Trophoblast cell (in vitro differentiated cells and primary cell): ENCODE measurements around the gene STON2.

ENCODE experiments used
- DNase-seq, 2 donors: peaks; one replicate each; pipeline ENCODE4 v3.0.0-alpha.2; 2016
- H2AFZ ChIP-seq: 2 replicates; pipeline ENCODE4 v1.6.1; 2013; ENCODE audit warnings: low read length, moderate library complexity, mild to moderate bottlenecking; ENCODE audit not compliant: insufficient read depth, poor library complexity
- H2AK5ac ChIP-seq: 2 replicates; pipeline ENCODE4 v1.6.1; 2013; ENCODE audit warnings: mild to moderate bottlenecking, low read length
- H2BK120ac ChIP-seq: 2 replicates; pipeline ENCODE4 v1.6.1; 2013; ENCODE audit warnings: low read length, mild to moderate bottlenecking, moderate library complexity; ENCODE audit not compliant: insufficient read depth, poor library complexity
- H2BK12ac ChIP-seq: 2 replicates; pipeline ENCODE4 v1.6.1; 2013; ENCODE audit warnings: mild to moderate bottlenecking, low read length, moderate library complexity
- H2BK5ac ChIP-seq: 2 replicates; pipeline ENCODE4 v1.6.1; 2013; ENCODE audit warnings: low read length, low read depth, moderate library complexity, mild to moderate bottlenecking; ENCODE audit not compliant: poor library complexity
- H3K14ac ChIP-seq: 2 replicates; pipeline ENCODE4 v1.6.1; 2013; ENCODE audit warnings: mild to moderate bottlenecking, low read length
- H3K18ac ChIP-seq: 2 replicates; pipeline ENCODE4 v1.6.1; 2013; ENCODE audit warnings: mild to moderate bottlenecking, low read length
- H3K23ac ChIP-seq: 2 replicates; pipeline ENCODE4 v1.6.1; 2013; ENCODE audit warnings: low read length
- H3K27ac ChIP-seq: 2 replicates; pipeline ENCODE4 v1.5.1; 2013; ENCODE audit warnings: low read depth, mild to moderate bottlenecking, inconsistent platforms, low read length, moderate library complexity
- H3K27me3 ChIP-seq: 2 replicates; pipeline ENCODE4 v1.6.1; 2013; ENCODE audit warnings: inconsistent platforms, mild to moderate bottlenecking, low read length, moderate library complexity; ENCODE audit not compliant: insufficient read depth
- H3K36me3 ChIP-seq, 2 experiments: 1 replicate in 1 of 2; 2 replicates in 1 of 2; pipeline ENCODE4 v1.6.1; 2013; ENCODE audit warnings: low read length in 2 of 2, mild to moderate bottlenecking in 2 of 2, moderate library complexity in 1 of 2; ENCODE audit not compliant: insufficient read depth in 2 of 2, control insufficient read depth in 1 of 2
- H3K4ac ChIP-seq: 2 replicates; pipeline ENCODE4 v1.6.1; 2013; ENCODE audit warnings: low read depth, mild to moderate bottlenecking, low read length, moderate library complexity
- H3K4me1 ChIP-seq, 2 experiments: 1 replicate in 1 of 2; 2 replicates in 1 of 2; pipeline ENCODE4 v1.6.1; 2013; ENCODE audit warnings: low read length in 2 of 2, mild to moderate bottlenecking in 2 of 2, moderate library complexity in 1 of 2; ENCODE audit not compliant: insufficient read depth in 2 of 2, control insufficient read depth in 1 of 2
- H3K4me2 ChIP-seq: 2 replicates; pipeline ENCODE4 v1.6.1; 2013; ENCODE audit warnings: inconsistent platforms, mild to moderate bottlenecking, low read length, moderate library complexity
- H3K4me3 ChIP-seq: 2 replicates; pipeline ENCODE4 v1.5.1; 2013; ENCODE audit warnings: mild to moderate bottlenecking, low read depth, low read length, inconsistent platforms
- H3K79me1 ChIP-seq: one replicate; pipeline ENCODE4 v1.6.1; 2013; ENCODE audit warnings: low read length
- H3K79me2 ChIP-seq: 2 replicates; pipeline ENCODE4 v1.6.1; 2013; ENCODE audit warnings: low read length, mild to moderate bottlenecking; ENCODE audit not compliant: control insufficient read depth, insufficient read depth, poor library complexity
- H3K9ac ChIP-seq: 2 replicates; pipeline ENCODE4 v1.6.1; 2013; ENCODE audit warnings: mild to moderate bottlenecking, low read length
- H3K9me3 ChIP-seq: 2 replicates; pipeline ENCODE4 v1.6.1; 2013; ENCODE audit warnings: low read depth, mild to moderate bottlenecking, control low read depth, inconsistent platforms, low read length; ENCODE audit not compliant: insufficient read depth
- H4K12ac ChIP-seq: 2 replicates; pipeline ENCODE4 v1.6.1; 2013; ENCODE audit warnings: low read depth, mild to moderate bottlenecking, low read length, moderate library complexity
- H4K8ac ChIP-seq: 2 replicates; pipeline ENCODE4 v1.6.1; 2013; ENCODE audit warnings: low read depth, mild to moderate bottlenecking, low read length, moderate library complexity
- H4K91ac ChIP-seq: one replicate; pipeline ENCODE4 v1.6.1; 2013; ENCODE audit warnings: low read depth, mild to moderate bottlenecking, low read length, moderate library complexity
- WGBS: extraction: QIAGEN DNeasy Blood & Tissue Kit; methylation state at CpG from one replicate; pipeline ENCODE4 v1.1.7; 2013; ENCODE audit warnings: missing lambda C conversion rate; ENCODE audit not compliant: insufficient read length, insufficient coverage; ENCODE audit errors: extremely low coverage; 5-methylcytosine and 5-hydroxymethylcytosine counted together

Gene STON2

GRCh38 chr14:81353691-81354323 is 46.3 kb downstream of the STON2 start:
- Histone ChIP-seq H3K79me2 (no peaks in the 10 kb centered on the region), H3K4me2 (no peak overlapping the region), H3K4ac (no peak overlapping the region), H3K4me3 (no peak overlapping the region), H3K18ac (no peak overlapping the region), H2BK12ac (no peak overlapping the region), H3K4me1 (peaks cover 2 to 3% of the 10 kb centered on the region in 2 experiments), H3K27ac (no peak overlapping the region), H3K9ac (no peak overlapping the region), H3K14ac (no peak overlapping the region), H3K9me3 (no peaks in the 10 kb centered on the region), H4K91ac (no peak overlapping the region), H3K23ac (no peak overlapping the region), H2BK5ac (no peak overlapping the region), H2AK5ac (no peak overlapping the region), H3K79me1 (no peaks in the 10 kb centered on the region), H2BK120ac (no peak overlapping the region), H4K12ac (no peak overlapping the region), H2AFZ (no peak overlapping the region), H4K8ac (no peak overlapping the region), H3K27me3 (no peaks in the 10 kb centered on the region), H3K36me3 (no peaks in the 10 kb centered on the region)
- no CpG with 5 or more reads among the region's 5 CpGs for WGBS
- DNase-seq: no peak

DNA sequence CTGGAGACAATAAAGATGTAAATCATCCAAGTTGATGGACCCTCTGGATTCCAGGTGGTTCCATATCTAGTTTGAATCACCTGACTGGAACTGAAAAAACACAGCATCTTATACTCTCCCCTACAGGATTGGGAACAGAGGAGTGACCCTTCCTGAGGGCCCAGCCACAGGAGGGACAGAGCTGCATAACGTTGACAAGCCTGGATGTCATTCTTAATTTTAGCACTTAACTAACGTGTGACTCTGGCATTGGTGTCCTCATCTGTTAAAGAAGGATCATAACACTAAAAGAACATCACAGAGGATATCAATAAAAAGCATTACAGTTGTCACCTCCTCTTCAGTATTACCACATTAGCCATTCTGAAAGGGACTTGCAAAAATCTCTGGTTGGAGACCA is 47.7 kb downstream of the STON2 start:
- Histone ChIP-seq H3K79me2 (no peaks in the 10 kb centered on the region), H2AFZ (no peak overlapping the region), H3K23ac (no peak overlapping the region), H3K9ac (no peak overlapping the region), H3K4me3 (no peak overlapping the region), H3K4me1 (peaks cover 2 to 3% of the 10 kb centered on the region in 2 experiments), H3K14ac (no peak overlapping the region), H3K79me1 (no peaks in the 10 kb centered on the region), H3K18ac (no peak overlapping the region), H3K36me3 (no peaks in the 10 kb centered on the region), H3K27me3 (no peaks in the 10 kb centered on the region), H2AK5ac (no peak overlapping the region), H3K9me3 (no peaks in the 10 kb centered on the region), H3K4ac (no peak overlapping the region), H2BK5ac (no peak overlapping the region), H3K27ac (no peak overlapping the region), H4K8ac (no peak overlapping the region), H2BK12ac (no peak overlapping the region), H4K12ac (no peak overlapping the region), H3K4me2 (no peak overlapping the region), H2BK120ac (no peak overlapping the region), H4K91ac (no peak overlapping the region)
- DNase-seq: no peak
- WGBS: no CpG with 5 or more reads among the region's 2 CpGs

DNA sequence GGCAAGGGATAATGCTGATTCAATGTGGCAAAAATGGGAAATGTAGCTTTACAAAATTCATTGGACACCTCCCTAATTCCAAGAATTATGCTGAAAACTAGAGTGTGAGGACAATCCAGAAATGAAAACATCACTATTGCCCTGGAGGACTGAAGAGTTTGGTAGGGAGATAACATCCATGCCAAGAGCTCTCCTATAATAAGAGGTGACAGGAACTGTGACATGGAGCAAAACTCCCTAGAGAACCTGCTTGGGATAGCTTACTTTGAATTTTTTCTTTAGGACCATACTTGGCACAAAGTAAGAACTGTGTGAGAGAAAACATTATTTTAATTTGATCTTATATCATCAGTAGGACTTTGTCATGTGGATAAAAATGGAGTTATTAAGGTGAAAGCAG is 48.9 kb downstream of the STON2 start:
- no peak overlapping the region for H3K27ac ChIP-seq
- no peak overlapping the region for H2BK5ac ChIP-seq
- no peak overlapping the region for H3K23ac ChIP-seq
- no peaks in the 10 kb centered on the region for H3K79me1 ChIP-seq
- no peak overlapping the region for H3K14ac ChIP-seq
- no peak overlapping the region for H3K4ac ChIP-seq
- H3K4me1 ChIP-seq: peaks cover 2 to 3% of the 10 kb centered on the region in 2 experiments
- no peak overlapping the region for H4K12ac ChIP-seq
- no peak overlapping the region for H3K9ac ChIP-seq
- no peaks in the 10 kb centered on the region for H3K9me3 ChIP-seq
- H3K36me3 ChIP-seq: no peaks in the 10 kb centered on the region
- H2BK120ac ChIP-seq: no peak overlapping the region
- H3K79me2 ChIP-seq: no peaks in the 10 kb centered on the region
- no peaks in the 10 kb centered on the region for H3K27me3 ChIP-seq
- H2BK12ac ChIP-seq: no peak overlapping the region
- no peak overlapping the region for H4K91ac ChIP-seq
- H3K4me2 ChIP-seq: no peak overlapping the region
- H2AK5ac ChIP-seq: no peak overlapping the region
- no peak overlapping the region for H3K4me3 ChIP-seq
- DNase-seq: no peak
- no peak overlapping the region for H2AFZ ChIP-seq
- no peak overlapping the region for H4K8ac ChIP-seq
- H3K18ac ChIP-seq: no peak overlapping the region

DNA sequence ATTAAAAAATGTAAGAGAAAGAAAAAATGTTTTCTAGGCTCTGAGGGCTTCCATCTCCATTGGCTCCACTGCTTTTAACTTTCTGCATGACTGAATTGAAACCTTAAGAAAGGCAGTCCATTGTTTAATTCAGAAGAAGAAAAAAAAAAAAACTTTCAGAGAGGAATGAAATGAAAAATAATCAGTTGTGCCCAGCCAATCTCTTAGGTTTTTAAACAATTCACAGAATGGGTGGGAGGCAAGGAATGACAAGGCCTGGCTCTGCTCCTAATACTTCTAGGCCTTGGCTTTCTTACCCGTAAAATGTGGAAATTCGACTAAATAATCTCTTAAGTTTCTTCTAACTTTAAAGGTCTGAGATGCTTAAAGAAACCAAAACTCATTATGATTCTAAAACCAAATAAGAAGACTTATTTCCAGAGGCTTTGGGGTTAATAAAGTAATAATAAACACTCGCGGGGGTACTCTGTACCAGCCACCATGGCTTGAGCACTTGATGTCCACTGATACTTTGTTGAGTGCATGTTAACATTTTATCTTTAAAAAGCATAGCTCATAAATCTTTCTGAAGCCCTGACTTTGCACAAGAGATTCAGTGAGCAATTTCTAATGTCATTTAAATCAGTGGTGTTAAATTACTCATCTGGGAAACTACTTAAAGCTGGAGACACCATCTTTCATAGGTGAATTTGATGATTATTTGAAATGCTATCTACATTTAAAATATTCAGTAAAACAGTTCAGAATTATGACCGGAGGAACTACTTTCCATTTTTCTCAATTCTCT is 49.6 kb downstream of the STON2 start:
- H2BK120ac ChIP-seq: no peak overlapping the region
- H3K79me1 ChIP-seq: no peaks in the 10 kb centered on the region
- H3K23ac ChIP-seq: no peak overlapping the region
- no CpG with 5 or more reads among the region's 5 CpGs for WGBS
- no peak overlapping the region for H3K27ac ChIP-seq
- DNase-seq: no peak
- no peak overlapping the region for H3K4ac ChIP-seq
- peaks cover 2 to 3% of the 10 kb centered on the region in 2 experiments for H3K4me1 ChIP-seq
- H3K27me3 ChIP-seq: no peaks in the 10 kb centered on the region
- no peak overlapping the region for H2BK12ac ChIP-seq
- H3K18ac ChIP-seq: no peak overlapping the region
- H2AK5ac ChIP-seq: no peak overlapping the region
- no peaks in the 10 kb centered on the region for H3K9me3 ChIP-seq
- no peak overlapping the region for H2AFZ ChIP-seq
- H3K36me3 ChIP-seq: no peaks in the 10 kb centered on the region
- H3K79me2 ChIP-seq: no peaks in the 10 kb centered on the region
- H3K14ac ChIP-seq: no peak overlapping the region
- no peak overlapping the region for H4K12ac ChIP-seq
- H4K8ac ChIP-seq: no peak overlapping the region
- H3K9ac ChIP-seq: no peak overlapping the region
- no peak overlapping the region for H3K4me3 ChIP-seq
- H2BK5ac ChIP-seq: no peak overlapping the region
- H4K91ac ChIP-seq: no peak overlapping the region
- no peak overlapping the region for H3K4me2 ChIP-seq
